NCI-H2227 (cell line): ENCODE measurements around the gene PNO1.

Source experiments
- DNase-seq: peaks from one replicate; lab custom pipeline; 2025; ENCODE audit not compliant: unreplicated experiment; lab: John Stamatoyannopoulos, UW

The PNO1 gene

GRCh38 chr2:68193144-68193543 lies 35.5 kb downstream of the PNO1 start:
- DNase-seq: no peak

GRCh38 chr2:68193787-68194372 lies 36.2 kb downstream of the PNO1 start:
- no peak for DNase-seq

- DNase-seq: no peak
Measured at GRCh38 chr2:68195096-68195495, 37.4 kb downstream of the PNO1 start.

GRCh38 chr2:68196120-68196716 lies 38.5 kb downstream of the PNO1 start:
- DNase-seq: peak; percentile 64

GRCh38 chr2:68200157-68200787 lies 42.6 kb downstream of the PNO1 start:
- no peak for DNase-seq

GRCh38 chr2:68203587-68203986 lies 45.9 kb downstream of the PNO1 start:
- DNase-seq: no peak

GRCh38 chr2:68206793-68207192 lies 49.1 kb downstream of the PNO1 start:
- no peak for DNase-seq

GRCh38 chr2:68214381-68214780 lies 56.7 kb downstream of the PNO1 start:
- DNase-seq: no peak

GRCh38 chr2:68216454-68217310 lies 59.0 kb downstream of the PNO1 start:
- DNase-seq: no peak

- no peak for DNase-seq
Measured at GRCh38 chr2:68217729-68218128, 60.0 kb downstream of the PNO1 start.

- no peak for DNase-seq
Measured at GRCh38 chr2:68218343-68218901, 60.7 kb downstream of the PNO1 start.

- no peak for DNase-seq
Measured at GRCh38 chr2:68222287-68222686, 64.6 kb downstream of the PNO1 start.

GRCh38 chr2:68223419-68223818 lies 65.7 kb downstream of the PNO1 start:
- no peak for DNase-seq

GRCh38 chr2:68225119-68225632 lies 67.5 kb downstream of the PNO1 start:
- peak; percentile 26 for DNase-seq
